Chondrocyte (in vitro differentiated cells): Measurements from ENCODE around the gene ANGPTL1. TPM values are rescaled to one million over a fixed set of nuclear protein-coding genes. Genes with fewer than 3 reads are reported as not detected.

Source experiments
- DNase-seq: peaks from one replicate; pipeline ENCODE4 v3.0.0; 2021; ENCODE audit warnings: mixed read lengths, low spot score
- H3K27ac Mint-ChIP-seq: one replicate; pipeline ENCODE4 v1.8.0; 2021; ENCODE audit warnings: mild to moderate bottlenecking, moderate library complexity, mixed read lengths; ENCODE audit not compliant: unreplicated experiment
- H3K27me3 Mint-ChIP-seq: 2 replicates; pipeline ENCODE4 v1.8.0; 2021; ENCODE audit warnings: low read depth, mixed read lengths
- H3K36me3 Mint-ChIP-seq: 2 replicates; pipeline ENCODE4 v1.8.0; 2021; ENCODE audit warnings: low read depth, mixed read lengths
- H3K4me1 Mint-ChIP-seq: 2 replicates; pipeline ENCODE4 v1.8.0; 2021; ENCODE audit warnings: low read depth, mild to moderate bottlenecking, mixed read lengths
- H3K4me3 Mint-ChIP-seq: one replicate; pipeline ENCODE4 v1.8.0; 2021; ENCODE audit warnings: mild to moderate bottlenecking, moderate library complexity, mixed read lengths; ENCODE audit not compliant: unreplicated experiment
- H3K9me3 Mint-ChIP-seq: 2 replicates; pipeline ENCODE4 v1.8.0; 2021; ENCODE audit warnings: low read depth, mixed read lengths
- CTCF ChIP-seq: fragments of 200-600 bp; sonication (generic); IDR thresholded peaks from 2 replicates; pipeline ENCODE4 v1.5.0; 2021; ENCODE audit warnings: antibody characterized with exemption, mild to moderate bottlenecking, moderate library complexity
- long read RNA-seq: library from polyadenylated mRNA; stranded (forward); transcript quantifications from one replicate; pipeline ENCODE4 v2.0.0, GENCODE V29; 2021
- total RNA-seq: library from RNA; stranded (reverse); gene quantifications from 3 replicates; pipeline ENCODE4 v1.2.1, GENCODE V29; 2021

ANGPTL1 gene
- total RNA-seq = 2.6 to 4.7 TPM (median 3.6 TPM) in 3 replicates
- long read RNA-seq, partial matches to known transcripts = 3 of 3 reads
- long read RNA-seq, other reads (novel, unspliced or antisense) = 0 of 3 reads

- TF ChIP-seq CTCF = no peak
Observed at GRCh38 chr1:178870944-178871343, at the start of gene ANGPTL1. Gene ANGPTL1, minus strand, starts transcription at chr1:178871077. Its CDS starts 5,301 bp downstream, at chr1:178865776.

DNA sequence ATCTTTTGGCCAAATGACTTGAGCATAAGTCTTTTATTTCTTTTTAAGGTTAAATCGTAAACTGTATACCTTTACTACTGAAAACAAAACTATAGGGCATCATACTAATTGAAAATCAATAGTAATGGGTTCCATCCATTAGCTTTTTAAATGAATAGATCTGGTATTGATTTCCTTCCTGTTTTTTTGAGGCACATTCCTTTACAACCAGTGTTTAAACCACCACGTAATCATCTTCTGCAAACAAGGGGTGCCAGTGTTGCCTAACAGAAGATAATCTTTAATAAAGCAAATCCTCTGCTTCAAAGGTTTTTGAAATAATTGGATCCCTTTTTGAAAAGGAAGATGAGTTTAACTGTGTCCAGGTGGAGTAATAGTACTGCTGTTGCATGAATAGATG lies 48.7 kb upstream of the ANGPTL1 start:
- H3K27ac Mint-ChIP-seq = no peak overlapping the region

More at GRCh38 chr1:178870944-178871343, at the start of gene ANGPTL1:
- Mint-ChIP-seq H3K27ac (peak within 1 kb of the TSS; percentile 8), H3K36me3 (no peaks in the 10 kb centered on the region), H3K4me3 (peak within 1 kb of the TSS; percentile 22), H3K4me1 (peaks cover 27% of the 10 kb centered on the region), H3K9me3 (no peaks in the 10 kb centered on the region), H3K27me3 (no peaks in the 10 kb centered on the region)
- DNase-seq = no peak

DNA sequence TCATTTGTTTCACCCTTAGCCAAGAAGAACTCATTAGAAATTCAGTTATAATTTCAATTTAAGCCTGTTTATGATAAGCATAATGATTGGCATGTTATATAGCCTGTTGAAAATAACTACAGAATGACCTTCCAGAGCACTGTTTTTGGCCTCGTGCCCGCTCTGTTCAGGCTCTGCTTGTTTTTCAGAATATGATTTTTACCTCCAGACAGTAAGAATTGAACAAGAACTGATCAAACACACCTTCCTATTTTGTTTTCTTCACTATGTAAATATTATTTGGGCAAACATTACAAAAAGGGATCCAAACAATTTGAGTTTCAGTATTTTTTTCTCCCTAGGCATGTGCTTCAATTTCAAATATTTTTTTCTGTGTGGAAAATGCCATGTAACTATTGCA lies 48.1 kb upstream of the ANGPTL1 start:
- no peaks in the 10 kb centered on the region for H3K9me3 Mint-ChIP-seq
- DNase-seq = no peak
- H3K4me3 Mint-ChIP-seq = no peak overlapping the region
- H3K4me1 Mint-ChIP-seq = no peaks in the 10 kb centered on the region
- TF ChIP-seq CTCF = no peak
- H3K27me3 Mint-ChIP-seq = no peaks in the 10 kb centered on the region
- H3K27ac Mint-ChIP-seq = no peak overlapping the region
- peaks cover 4% of the 10 kb centered on the region for H3K36me3 Mint-ChIP-seq

More for the DNA sequence above, 48.7 kb upstream of the ANGPTL1 start:
- no peaks in the 10 kb centered on the region for H3K27me3 Mint-ChIP-seq
- no peaks in the 10 kb centered on the region for H3K4me1 Mint-ChIP-seq
- H3K4me3 Mint-ChIP-seq = no peak overlapping the region
- H3K36me3 Mint-ChIP-seq = peaks cover 4% of the 10 kb centered on the region
- no peak for DNase-seq
- no peak for TF ChIP-seq CTCF
- H3K9me3 Mint-ChIP-seq = peaks cover 5% of the 10 kb centered on the region

- no peak for DNase-seq
- Mint-ChIP-seq H3K9me3 (no peaks in the 10 kb centered on the region), H3K27me3 (no peaks in the 10 kb centered on the region), H3K36me3 (peaks cover 4% of the 10 kb centered on the region), H3K4me1 (no peaks in the 10 kb centered on the region), H3K27ac (no peak overlapping the region), H3K4me3 (no peak overlapping the region)
- TF ChIP-seq CTCF = no peak
Observed at GRCh38 chr1:178918308-178918707, 47.4 kb upstream of the ANGPTL1 start.

DNA sequence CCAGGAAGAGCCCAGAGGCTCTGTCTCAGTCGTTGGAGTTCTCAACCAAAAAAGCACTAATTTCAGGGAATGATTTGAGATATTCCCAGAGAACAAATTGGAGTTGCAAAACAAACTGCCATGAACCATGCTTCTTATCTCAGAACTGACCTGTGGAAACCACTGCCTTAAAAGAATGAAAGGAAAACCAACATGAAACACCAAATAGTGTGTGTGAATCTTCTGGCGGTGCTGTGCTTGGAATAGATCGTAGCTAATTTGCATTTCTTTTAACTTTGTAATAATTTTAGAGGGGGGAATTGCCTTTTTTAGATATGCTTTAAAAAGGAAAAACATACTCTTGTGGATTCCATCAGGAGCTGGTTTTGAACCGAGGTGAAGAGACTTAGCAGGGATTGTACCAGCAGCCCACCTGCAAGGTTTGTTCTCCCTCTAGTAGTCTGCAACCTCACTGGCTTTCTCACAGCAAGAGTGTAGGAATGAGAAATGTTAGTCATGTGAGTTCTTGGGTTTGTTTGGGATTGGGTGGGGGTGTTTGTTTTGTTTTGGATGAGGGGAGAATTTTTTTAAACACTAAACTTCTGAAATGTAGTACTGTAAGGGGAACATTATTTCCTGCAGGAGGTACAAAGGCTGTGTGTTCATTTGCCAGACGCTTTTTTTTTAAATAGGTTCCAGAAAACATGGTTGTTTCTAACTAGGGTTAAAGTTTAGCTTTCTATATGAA lies 45.7 kb upstream of the ANGPTL1 start:
- Mint-ChIP-seq H3K36me3 (peaks cover 4% of the 10 kb centered on the region), H3K4me1 (no peaks in the 10 kb centered on the region), H3K4me3 (no peak overlapping the region), H3K9me3 (no peaks in the 10 kb centered on the region), H3K27ac (no peak overlapping the region), H3K27me3 (no peaks in the 10 kb centered on the region)
- no peak for DNase-seq
- no peak for TF ChIP-seq CTCF
